Endothelial cell of umbilical vein (primary cell): Measurements from ENCODE around the gene SYNPO. TPM values are rescaled to one million over a fixed set of nuclear protein-coding genes. Genes with fewer than 3 reads are reported as not detected.

Experiments
- BruUV-seq: library from RNA; stranded (reverse); fragments of 400-500 nt; replicated peaks from 2 replicates; lab custom pipeline; 2021; lab: Mats Ljungman, UMichigan
- CTCF ChIA-PET: fragments of 300-600, 350-600 bp; sonication (Branson Sonifier 250); formaldehyde crosslinking; loops from one replicate; lab custom pipeline; 2021; ENCODE audit warnings: antibody characterized with exemption, inconsistent platforms; lab: Charles Lee
- POLR2A ChIA-PET: fragments of 300-600, 350-600 bp; sonication (Branson Sonifier 250); formaldehyde crosslinking; loops from one replicate; lab custom pipeline; 2021; ENCODE audit warnings: antibody characterized with exemption, inconsistent platforms; lab: Charles Lee
- DNase-seq: peaks from one replicate; pipeline ENCODE4 v3.0.0-alpha.2; 2011; ENCODE audit warnings: low read depth, low spot score
- FAIRE-seq: peaks from 2 replicates; lab custom pipeline; 2011; peaks lifted over from hg19 to GRCh38; lab: Jason Lieb, UNC
- H2AFZ ChIP-seq: 2 replicates; pipeline ENCODE4 v1.6.0; 2012; ENCODE audit warnings: low read depth, low read length, control low read depth, inconsistent platforms
- H3K27ac ChIP-seq: 2 replicates; pipeline ENCODE4 v1.5.1; 2011; ENCODE audit warnings: low read depth, mild to moderate bottlenecking, control low read depth, low read length, moderate library complexity; ENCODE audit not compliant: insufficient read depth
- H3K27me3 ChIP-seq, 2 experiments: 2 replicates each; pipeline versions ENCODE4 v1.6.0 to v1.6.1; 2011; ENCODE audit warnings: low read length in 2 of 2, mixed read lengths in 1 of 2; ENCODE audit not compliant: control insufficient read depth in 2 of 2, insufficient read depth in 2 of 2
- H3K36me3 ChIP-seq, 2 experiments: 2 replicates in 1 of 2; 3 replicates in 1 of 2; pipeline ENCODE4 v1.5.1; 2011; ENCODE audit warnings: low read length in 2 of 2, mild to moderate bottlenecking in 1 of 2, moderate library complexity in 1 of 2; ENCODE audit not compliant: control insufficient read depth in 2 of 2, insufficient read depth in 2 of 2; ENCODE audit errors: extremely low read depth in 1 of 2
- H3K4me1 ChIP-seq: 3 replicates; pipeline ENCODE4 v1.5.1; 2011; ENCODE audit warnings: mild to moderate bottlenecking, low read length; ENCODE audit not compliant: control insufficient read depth, insufficient read depth; ENCODE audit errors: extremely low read depth
- H3K4me2 ChIP-seq: 2 replicates; pipeline ENCODE4 v1.6.1; 2011; ENCODE audit warnings: low read length, control low read depth, mixed read lengths; ENCODE audit not compliant: insufficient read depth
- H3K4me3 ChIP-seq, 3 experiments: fragments of 200-600 bp in 1 of 3; sonication (generic), shearing (Covaris generic) in 1 of 3; replicated peaks in 1 of 3; 2 replicates each; pipeline ENCODE4 v1.5.1; 2011 to 2016; ENCODE audit warnings: control low read depth in 3 of 3, low read length in 3 of 3, mild to moderate bottlenecking in 2 of 3, inconsistent platforms in 1 of 3, low read depth in 1 of 3, moderate library complexity in 1 of 3; ENCODE audit not compliant: insufficient read depth in 1 of 3
- H3K79me2 ChIP-seq: 2 replicates; pipeline ENCODE4 v1.6.0; 2012; ENCODE audit warnings: low read length, inconsistent platforms; ENCODE audit not compliant: control insufficient read depth, insufficient read depth
- H3K9ac ChIP-seq: replicated peaks from 2 replicates; pipeline ENCODE3; 2011; ENCODE audit warnings: low read length, control low read depth; ENCODE audit not compliant: insufficient read depth; ENCODE audit errors: extremely low read depth
- H3K9me1 ChIP-seq: replicated peaks from 3 replicates; pipeline ENCODE4 v1.6.0; 2011; ENCODE audit warnings: mild to moderate bottlenecking, low read length; ENCODE audit not compliant: control insufficient read depth, insufficient read depth; ENCODE audit errors: extremely low read depth
- H3K9me3 ChIP-seq: replicated peaks from 2 replicates; pipeline ENCODE4 v1.5.1; 2012; ENCODE audit warnings: low read length, inconsistent platforms; ENCODE audit not compliant: control insufficient read depth, insufficient read depth
- H4K20me1 ChIP-seq: replicated peaks from 2 replicates; pipeline ENCODE3; 2011; ENCODE audit warnings: mild to moderate bottlenecking, low read length; ENCODE audit not compliant: control insufficient read depth, insufficient read depth; ENCODE audit errors: extremely low read depth
- EZH2 ChIP-seq: IDR thresholded peaks from 2 replicates; pipeline ENCODE4 v1.6.1; 2012; ENCODE audit warnings: borderline replicate concordance, low read depth, mild to moderate bottlenecking, moderate library complexity, low read length, inconsistent platforms; ENCODE audit not compliant: severe bottlenecking
- FOS ChIP-seq: IDR thresholded peaks from 2 replicates; pipeline ENCODE4 v1.6.1; 2011; ENCODE audit warnings: mild to moderate bottlenecking, low read length, moderate library complexity, borderline replicate concordance; ENCODE audit not compliant: insufficient read depth
- GATA2 ChIP-seq: IDR thresholded peaks from 2 replicates; pipeline ENCODE4 v1.7.0; 2011; ENCODE audit warnings: low read depth, mild to moderate bottlenecking, moderate library complexity, mixed read lengths, low read length; ENCODE audit not compliant: insufficient read length, insufficient read depth
- MYC ChIP-seq: IDR thresholded peaks from one replicate; pipeline ENCODE4 v1.6.1; 2011; ENCODE audit warnings: mild to moderate bottlenecking, low read depth, low read length
- POLR2A ChIP-seq: IDR thresholded peaks from 2 replicates; pipeline ENCODE4 v1.6.1; 2012; ENCODE audit warnings: low read depth, mild to moderate bottlenecking, control low read depth, low read length
- dilution Hi-C: fragments of 300-500 bp; cut with MboI; formaldehyde crosslinking; loops from one replicate; pipeline ENCODE4 v1.15.0; 2019; ENCODE audit warnings: low sequenced_read_pairs; ENCODE audit not compliant: extremely low pct_ligation_motif_present
- intact Hi-C: fragments of 100-400 bp; cut with micrococcal nuclease; formaldehyde crosslinking; loops from one replicate; pipeline ENCODE4 v1.10.0; 2022
- polyA plus RNA-seq, 4 experiments: library from polyadenylated mRNA; depleted of rRNA in 3 of 4; stranded (reverse) in 3 of 4; unstranded in 1 of 4; fragments of >200 nt; gene quantifications; 2 replicates each; pipeline versions ENCODE4 v1.2.1 to v1.2.3, GENCODE V29; 2011 to 2012; ENCODE audit warnings: missing spikeins in 1 of 4
- total RNA-seq: library from RNA; stranded (reverse); gene quantifications from 2 replicates; pipeline ENCODE4 v1.2.3, GENCODE V29; 2021

Gene SYNPO
- total and polyA plus RNA-seq, 2 donors (not counting 3 experiments of a cell fraction or from before 2014, with no cell fraction given) = 68.4 to 121 TPM

DNA sequence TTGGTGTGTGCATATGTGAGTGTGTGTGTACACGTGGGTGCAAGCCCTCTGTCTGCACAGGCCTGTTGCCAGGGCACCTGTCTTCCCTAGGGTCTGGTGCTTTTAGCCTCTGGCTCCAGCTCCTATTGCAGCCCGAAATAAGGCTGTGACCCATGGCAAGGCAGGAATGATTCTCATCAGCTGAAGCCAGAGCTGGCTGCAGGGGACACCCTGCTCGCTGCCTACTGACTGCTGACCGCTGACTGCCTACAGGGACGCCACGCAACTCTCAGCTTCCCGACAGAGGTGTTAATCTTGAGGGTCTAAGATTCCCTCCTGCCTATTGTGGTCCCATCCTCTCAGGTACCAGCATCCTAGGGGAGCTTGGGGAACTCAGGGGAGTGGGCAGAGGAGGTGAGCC is 20.6 kb downstream of the SYNPO start, which contains the start of gene MYOZ3:
MYOZ3 (plus strand) TSS at position 166 of the 400 bp plus-strand sequence. CDS start 1,691 bp downstream, outside the sequence.
- no peak for TF ChIP-seq POLR2A
- no peak for TF ChIP-seq GATA2
- no peak for TF ChIP-seq FOS
- no peak for TF ChIP-seq MYC
- Histone ChIP-seq H3K4me1 (no peaks in the 10 kb centered on the region), H3K79me2 (no peaks in the 10 kb centered on the region), H3K27me3 (peaks cover 17 to 22% of the 10 kb centered on the region in 2 experiments), H3K4me2 (no peak within 1 kb of the TSS), H3K27ac (no peak within 1 kb of the TSS), H3K9ac (no peak within 1 kb of the TSS), H4K20me1 (no peaks in the 10 kb centered on the region), H3K36me3 (peaks cover 0 to 5% of the 10 kb centered on the region in 2 experiments), H3K4me3 (no peak within 1 kb of the TSS), H2AFZ (no peak within 1 kb of the TSS), H3K9me1 (no peaks in the 10 kb centered on the region), H3K9me3 (no peaks in the 10 kb centered on the region)
- dilution Hi-C loops (no loop called here), intact Hi-C loops (no loop called here)
- no peak for DNase-seq
- FAIRE-seq = no peak
- ChIA-PET POLR2A (no interaction called here), CTCF (interaction anchor here (1.3 to 1.5 kb wide), 4 partner anchors 11 to 186 kb away, joined by 3 to 6 read pairs (median 5); partner anchors contain the start of gene IRGM)
- BruUV-seq = no TSS peak

DNA sequence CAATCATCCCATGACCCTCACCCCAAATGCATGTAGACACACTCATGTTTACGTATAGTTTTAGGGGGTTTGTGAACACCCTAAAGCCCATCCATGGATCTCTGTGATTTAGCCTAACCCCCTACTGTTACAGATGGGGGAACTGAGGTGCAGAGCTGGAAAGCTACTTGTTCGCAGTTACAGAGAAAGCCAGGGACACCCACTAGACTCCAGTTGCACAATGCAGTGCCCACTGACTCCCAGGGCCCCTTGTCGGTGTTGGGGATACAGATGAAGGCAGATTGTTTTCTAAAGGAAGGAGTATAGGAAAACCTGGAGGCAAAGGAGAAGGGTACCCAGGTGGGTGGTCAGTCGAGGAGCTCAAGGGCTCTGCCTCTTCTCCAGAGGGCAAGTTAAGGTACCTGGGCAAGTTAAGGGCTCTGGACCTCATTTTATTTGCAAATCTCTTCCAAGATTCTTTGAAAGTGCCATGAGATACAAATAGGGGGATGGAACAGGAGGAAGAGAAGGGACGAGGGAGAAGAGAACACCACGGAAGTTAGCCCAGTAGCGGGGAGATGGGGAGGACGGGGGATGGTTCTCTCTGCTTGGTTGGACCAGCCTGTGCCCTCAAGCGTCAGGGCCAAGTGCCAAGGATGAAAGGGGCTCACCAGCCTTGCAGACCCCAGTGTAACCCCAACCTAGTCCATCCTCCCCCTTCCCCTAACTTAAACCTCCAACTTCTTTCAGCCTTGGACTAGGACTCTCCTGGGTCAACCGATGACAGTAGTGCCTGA is 21.5 kb downstream of the SYNPO start:
- Histone ChIP-seq H2AFZ (no peak overlapping the region), H4K20me1 (no peaks in the 10 kb centered on the region), H3K36me3 (peaks cover 0 to 2% of the 10 kb centered on the region in 2 experiments), H3K4me1 (no peaks in the 10 kb centered on the region), H3K79me2 (no peaks in the 10 kb centered on the region), H3K27me3 (peaks cover 18 to 22% of the 10 kb centered on the region in 2 experiments), H3K4me2 (no peak overlapping the region), H3K27ac (no peak overlapping the region), H3K4me3 (no peak overlapping the region), H3K9ac (no peak overlapping the region), H3K9me1 (no peaks in the 10 kb centered on the region), H3K9me3 (no peaks in the 10 kb centered on the region)
- BruUV-seq = no TSS peak
- dilution Hi-C loops (no loop called here), intact Hi-C loops (no loop called here)
- DNase-seq (no peak), FAIRE-seq (no peak)
- ChIA-PET CTCF (interaction anchor here (1.1 to 1.5 kb wide), 5 partner anchors 10 to 185 kb away, joined by 3 to 6 read pairs (median 4); partner anchors contain the start of genes IRGM and RBM22), POLR2A (no interaction called here)
- TF ChIP-seq GATA2 (no peak), EZH2 (peak; percentile 27)
